ENCODE data around the gene ELAVL3.

- no peak for TF ChIP-seq POLR2A (IDR thresholded peaks at IDR 0.05)
- no peak for TF ChIP-seq CTCF (IDR thresholded peaks at IDR 0.05)
Observed at GRCh38 chr19:11448923-11449554, 31.8 kb downstream of the ELAVL3 start.
